Stomach (tissue), 4 donors: ENCODE results near the gene GSAP.
"Not testable (repeated sequence)": the region's sequence is repeated elsewhere in the genome, so short reads cannot be mapped to it uniquely, and the experiment has no call there.

Source experiments
- CTCF ChIP-seq, 7 experiments: fragments of 450-650 bp in 4 of 7; fragments of 200-600 bp in 3 of 7; sonication (generic) in 3 of 7; IDR thresholded peaks; one replicate each; pipeline ENCODE4 v1.5.1; 2016 to 2019; ENCODE audit warnings: antibody characterized with exemption in 7 of 7, control low read depth in 2 of 7, mild to moderate bottlenecking in 1 of 7
- POLR2A ChIP-seq, 4 donors: fragments of 450-650 bp; IDR thresholded peaks; one replicate each; pipeline ENCODE4 v1.6.1; 2016; ENCODE audit warnings: antibody characterized with exemption in 4 of 4, control low read depth in 2 of 4, mild to moderate bottlenecking in 1 of 4, moderate library complexity in 1 of 4
- POLR2AphosphoS5 ChIP-seq, 3 donors: sonication (generic); formaldehyde crosslinking; IDR thresholded peaks; one replicate each; pipeline ENCODE4 v1.6.1; 2016; ENCODE audit warnings: antibody characterized with exemption in 3 of 3

GRCh38 chr7:77451950-77452349 lies 35.8 kb upstream of the GSAP start:
- not testable (repeated sequence) for TF ChIP-seq CTCF, POLR2AphosphoS5, POLR2A (IDR thresholded peaks at IDR 0.05)
